Epidermal melanocyte (primary cell): ENCODE measurements around the gene TESK2.
"Not testable (repeated sequence)": the region's sequence is repeated elsewhere in the genome, so short reads cannot be mapped to it uniquely, and the experiment has no call there.

ENCODE experiments used
- DNase-seq: peaks from one replicate; pipeline ENCODE4 v3.0.0; 2011; ENCODE audit warnings: low spot score; ENCODE audit not compliant: insufficient read length

The TESK2 gene

GRCh38 chr1:45490626-45491486, at the start of gene TESK2:
TSS of gene TESK2 (minus strand) at chr1:45491163. CDS start at chr1:45457785, 33,378 bp downstream.
- DNase-seq = peak; percentile 99

- no peak for DNase-seq
Observed at GRCh38 chr1:45536886-45537285, 45.9 kb upstream of the TESK2 start.

GRCh38 chr1:45535988-45536766, 45.2 kb upstream of the TESK2 start:
- no peak for DNase-seq

GRCh38 chr1:45531873-45532272, 40.9 kb upstream of the TESK2 start:
- DNase-seq = no peak

- DNase-seq = no peak
Observed at GRCh38 chr1:45530632-45531135, 39.7 kb upstream of the TESK2 start.

- no peak for DNase-seq
Observed at GRCh38 chr1:45526135-45526644, 35.2 kb upstream of the TESK2 start.

- not testable (repeated sequence) for DNase-seq
Observed at GRCh38 chr1:45523975-45524374, 33.0 kb upstream of the TESK2 start.

GRCh38 chr1:45523516-45523915, 32.6 kb upstream of the TESK2 start:
- not testable (repeated sequence) for DNase-seq

GRCh38 chr1:45522324-45523104, 31.6 kb upstream of the TESK2 start:
- DNase-seq = no peak

- DNase-seq = peak; percentile 81
Observed at GRCh38 chr1:45521413-45522323, 30.7 kb upstream of the TESK2 start, which contains the start of gene PRDX1. TSS of gene PRDX1 (minus strand) at chr1:45521884. CDS start at chr1:45519043, 2,841 bp downstream.

GRCh38 chr1:45519774-45520173, 28.8 kb upstream of the TESK2 start:
- not testable (repeated sequence) for DNase-seq

- peak; percentile 28 for DNase-seq
Observed at GRCh38 chr1:45518910-45519309, 27.9 kb upstream of the TESK2 start.

- not testable (repeated sequence) for DNase-seq
Observed at GRCh38 chr1:45518366-45518765, 27.4 kb upstream of the TESK2 start.

GRCh38 chr1:45516465-45516864, 25.5 kb upstream of the TESK2 start:
- DNase-seq = no peak

GRCh38 chr1:45516036-45516435, 25.1 kb upstream of the TESK2 start:
- no peak for DNase-seq

- DNase-seq = not testable (repeated sequence)
Observed at GRCh38 chr1:45513532-45514260, 22.7 kb upstream of the TESK2 start.

- DNase-seq = no peak
Observed at GRCh38 chr1:45512641-45513054, 21.7 kb upstream of the TESK2 start.

- peak; percentile 28 for DNase-seq
Observed at GRCh38 chr1:45510972-45511527, 20.1 kb upstream of the TESK2 start.
